Stimulated activated CD8-positive, alpha-beta memory T cell treated with anti-CD3 and anti-CD28 coated beads, Interleukin-12 subunit alpha, Interleukin-12 subunit beta, amount 100 ng/mL, for 24 hours (primary cell): ENCODE data around the gene TMEM184A.

Experiments
- DNase-seq: peaks from one replicate; pipeline ENCODE4 v3.0.0-alpha.2; 2020; ENCODE audit errors: extremely low read depth

TMEM184A gene

GRCh38 chr7:1550846-1551155 lies 5.2 kb downstream of the TMEM184A start:
- no peak for DNase-seq

- no peak for DNase-seq
Observed at GRCh38 chr7:1550005-1550845, 5.8 kb downstream of the TMEM184A start.

- no peak for DNase-seq
Observed at GRCh38 chr7:1549357-1550004, 6.5 kb downstream of the TMEM184A start.

GRCh38 chr7:1548944-1549343 lies 7.1 kb downstream of the TMEM184A start:
- DNase-seq: no peak

GRCh38 chr7:1548438-1548831 lies 7.6 kb downstream of the TMEM184A start:
- no peak for DNase-seq

- DNase-seq: no peak
Observed at GRCh38 chr7:1547777-1548437, 8.1 kb downstream of the TMEM184A start.

GRCh38 chr7:1546909-1547776 lies 8.9 kb downstream of the TMEM184A start:
- DNase-seq: no peak

- no peak for DNase-seq
Observed at GRCh38 chr7:1546274-1546908, 9.6 kb downstream of the TMEM184A start.

- no peak for DNase-seq
Observed at GRCh38 chr7:1545417-1546246, 10.4 kb downstream of the TMEM184A start.

- no peak for DNase-seq
Observed at GRCh38 chr7:1544896-1545416, 11.0 kb downstream of the TMEM184A start.

- DNase-seq: no peak
Observed at GRCh38 chr7:1544178-1544895, 11.7 kb downstream of the TMEM184A start.

GRCh38 chr7:1543826-1544177 lies 12.2 kb downstream of the TMEM184A start:
- no peak for DNase-seq

- no peak for DNase-seq
Observed at GRCh38 chr7:1542841-1543747, 12.9 kb downstream of the TMEM184A start.

- no peak for DNase-seq
Observed at GRCh38 chr7:1542329-1542728, 13.7 kb downstream of the TMEM184A start.

- DNase-seq: no peak
Observed at GRCh38 chr7:1541431-1542162, 14.4 kb downstream of the TMEM184A start.

- no peak for DNase-seq
Observed at GRCh38 chr7:1540776-1541271, 15.2 kb downstream of the TMEM184A start.

- no peak for DNase-seq
Observed at GRCh38 chr7:1539882-1540775, 15.9 kb downstream of the TMEM184A start.
